ENCODE measurements around the gene P2RX7.
A peak's percentile ranks its signal among the peaks of the same experiment; 100 is the strongest.

The P2RX7 gene

GRCh38 chr12:121123488-121123887 lies 9.2 kb upstream of the P2RX7 start:
- no peak for DNase-seq (ENCODE audit: low read depth)
- TF ChIP-seq CTCF (IDR thresholded peaks at IDR 0.05; ENCODE audit: control insufficient read depth, extremely low read depth, insufficient read depth): no peak
- H3K4me3 ChIP-seq (ENCODE audit: low read depth, low read length): no peak overlapping the region

GRCh38 chr12:121124402-121125109 lies 8.1 kb upstream of the P2RX7 start:
- TF ChIP-seq CTCF (IDR thresholded peaks at IDR 0.05; ENCODE audit: control insufficient read depth, extremely low read depth, insufficient read depth): no peak
- no peak overlapping the region for H3K4me3 ChIP-seq (ENCODE audit: low read depth, low read length)
- peak; percentile 17 for DNase-seq (ENCODE audit: low read depth)

GRCh38 chr12:121127501-121127900 lies 5.2 kb upstream of the P2RX7 start:
- no peak for TF ChIP-seq CTCF (IDR thresholded peaks at IDR 0.05; ENCODE audit: control insufficient read depth, extremely low read depth, insufficient read depth)
- no peak for DNase-seq (ENCODE audit: low read depth)
- no peak overlapping the region for H3K4me3 ChIP-seq (ENCODE audit: low read depth, low read length)

- no peak overlapping the region for H3K4me3 ChIP-seq (ENCODE audit: low read depth, low read length)
- DNase-seq (ENCODE audit: low read depth): no peak
- no peak for TF ChIP-seq CTCF (IDR thresholded peaks at IDR 0.05; ENCODE audit: control insufficient read depth, extremely low read depth, insufficient read depth)
These were observed 3.5 kb upstream of the P2RX7 start for GRCh38 chr12:121128908-121129810.

GRCh38 chr12:121129811-121130147 lies 2.9 kb upstream of the P2RX7 start:
- no peak for TF ChIP-seq CTCF (IDR thresholded peaks at IDR 0.05; ENCODE audit: control insufficient read depth, extremely low read depth, insufficient read depth)
- DNase-seq (ENCODE audit: low read depth): no peak
- no peak overlapping the region for H3K4me3 ChIP-seq (ENCODE audit: low read depth, low read length)

- H3K4me3 ChIP-seq (ENCODE audit: low read depth, low read length): no peak overlapping the region
- no peak for DNase-seq (ENCODE audit: low read depth)
- no peak for TF ChIP-seq CTCF (IDR thresholded peaks at IDR 0.05; ENCODE audit: control insufficient read depth, extremely low read depth, insufficient read depth)
These were observed 1.8 kb upstream of the P2RX7 start for GRCh38 chr12:121130866-121131373.
